HG02588 (cell line): ENCODE measurements around the gene ARHGAP22.

Experiments
- ATAC-seq: cut with Tn5 transposase; IDR thresholded peaks from one replicate; pipeline ENCODE4 v1.9.1; 2021; ENCODE audit warnings: mild to moderate bottlenecking, moderate library complexity; ENCODE audit not compliant: unreplicated experiment

The ARHGAP22 gene

GRCh38 chr10:48517482-48517881 lies 87.4 kb downstream of the ARHGAP22 start:
- ATAC-seq: no peak

- ATAC-seq: no peak
Observed at GRCh38 chr10:48516911-48517310, 88.0 kb downstream of the ARHGAP22 start.

DNA sequence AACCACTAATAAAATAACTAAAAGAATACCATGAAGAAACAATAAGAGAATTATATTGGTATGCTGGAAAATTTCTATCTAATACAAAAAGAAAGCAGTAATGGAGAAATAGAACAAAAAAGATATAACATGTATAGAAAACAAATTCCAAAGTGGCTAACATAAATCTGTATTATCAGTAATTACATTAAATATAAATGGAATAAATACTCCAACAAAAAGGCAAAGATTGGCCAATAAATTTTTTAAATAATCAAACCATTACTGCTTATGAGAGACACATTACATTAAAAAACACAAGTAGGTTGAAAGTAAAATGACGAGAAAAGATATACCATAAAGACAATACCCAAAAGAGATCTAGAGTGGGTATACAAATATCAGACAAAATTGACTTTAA lies 90.0 kb downstream of the ARHGAP22 start:
- no peak for ATAC-seq

GRCh38 chr10:48514255-48514654 lies 90.6 kb downstream of the ARHGAP22 start:
- no peak for ATAC-seq

GRCh38 chr10:48512861-48513260 lies 92.0 kb downstream of the ARHGAP22 start:
- ATAC-seq: no peak

GRCh38 chr10:48511875-48512231 lies 93.0 kb downstream of the ARHGAP22 start:
- no peak for ATAC-seq

DNA sequence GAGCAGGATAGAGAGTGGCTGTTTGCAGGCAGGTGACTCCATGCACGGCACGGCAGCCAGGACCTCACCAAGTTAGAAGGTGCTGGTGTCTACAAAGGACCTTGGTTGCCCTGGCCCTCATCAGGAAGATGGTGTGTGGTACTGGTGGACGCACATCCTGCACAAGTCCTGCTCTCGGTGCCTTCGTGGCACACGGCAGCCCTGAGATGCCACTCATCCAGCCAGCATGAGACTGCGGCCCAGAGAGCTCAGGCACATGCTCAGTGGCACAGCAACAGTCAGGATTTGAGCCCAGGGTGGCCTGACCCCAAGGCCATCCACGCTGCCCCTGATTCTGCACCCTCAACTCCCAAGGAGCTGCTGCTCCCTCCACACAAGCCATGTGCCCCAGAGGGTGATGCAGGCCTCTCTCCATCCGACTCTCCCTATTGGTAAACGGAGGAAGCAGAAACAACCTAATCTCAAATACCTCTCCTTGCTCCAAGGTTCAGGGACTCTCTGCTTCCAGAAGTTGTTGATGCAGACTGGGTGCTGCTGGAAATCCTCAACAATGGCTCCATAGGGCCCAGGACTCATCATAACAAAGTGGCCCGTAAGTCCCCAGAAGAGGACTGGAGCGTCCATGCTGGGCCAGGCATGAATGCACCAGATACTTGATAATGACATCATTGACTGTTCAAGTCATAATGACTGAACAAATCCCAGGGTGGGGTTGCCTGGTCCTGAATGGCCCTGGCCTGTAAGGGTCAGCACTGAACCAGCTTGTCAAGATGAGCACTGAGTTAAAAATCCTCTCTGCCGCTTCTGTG lies 93.6 kb downstream of the ARHGAP22 start:
- no peak for ATAC-seq

GRCh38 chr10:48509974-48510692 lies 94.7 kb downstream of the ARHGAP22 start:
- no peak for ATAC-seq

DNA sequence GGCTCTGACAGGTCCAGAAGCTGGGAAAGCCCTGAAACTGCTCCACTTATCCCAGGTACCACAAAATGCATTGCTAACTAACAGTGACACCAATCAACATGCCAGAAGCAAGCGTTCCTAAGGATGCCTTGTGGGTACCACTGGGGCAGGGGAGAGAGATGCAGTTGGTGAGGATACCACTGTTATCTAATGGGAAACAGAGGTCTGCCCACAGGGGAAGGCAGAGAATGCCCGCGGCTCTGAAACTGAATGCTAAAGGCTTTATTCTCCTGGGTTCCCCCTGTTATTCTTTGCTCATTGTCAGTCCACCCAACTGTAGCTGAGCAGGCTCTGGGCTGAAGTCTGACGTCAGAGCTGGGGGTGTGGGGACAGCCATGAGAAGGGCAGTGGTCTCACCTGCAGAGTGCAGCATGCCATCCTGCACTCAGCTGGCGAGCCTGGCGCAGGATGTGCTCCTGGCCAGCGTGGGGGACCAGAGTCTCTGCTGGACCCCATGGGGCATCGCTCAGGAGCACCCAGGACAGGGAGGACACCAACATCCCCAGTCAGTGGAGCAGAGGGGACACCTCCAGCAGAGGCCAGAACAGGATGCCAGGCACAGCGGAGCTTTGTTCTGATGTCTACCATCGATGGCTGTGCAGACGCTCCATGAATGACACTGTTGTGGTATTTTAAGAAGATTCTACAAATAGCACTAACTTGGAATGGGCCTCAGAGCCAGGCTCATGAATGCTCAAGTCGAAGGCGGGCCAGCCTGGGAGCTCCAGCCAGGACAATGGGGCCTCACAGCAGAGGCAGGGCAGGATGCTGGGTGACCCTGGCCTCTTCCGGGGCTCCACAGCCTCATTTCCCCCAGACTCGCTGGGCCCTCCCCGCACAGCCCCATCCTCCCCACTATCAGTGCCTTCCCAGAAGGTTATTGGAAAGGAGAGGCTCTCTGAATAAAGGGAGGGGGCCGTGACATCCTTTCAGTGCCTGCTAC lies 95.8 kb downstream of the ARHGAP22 start:
- no peak for ATAC-seq

DNA sequence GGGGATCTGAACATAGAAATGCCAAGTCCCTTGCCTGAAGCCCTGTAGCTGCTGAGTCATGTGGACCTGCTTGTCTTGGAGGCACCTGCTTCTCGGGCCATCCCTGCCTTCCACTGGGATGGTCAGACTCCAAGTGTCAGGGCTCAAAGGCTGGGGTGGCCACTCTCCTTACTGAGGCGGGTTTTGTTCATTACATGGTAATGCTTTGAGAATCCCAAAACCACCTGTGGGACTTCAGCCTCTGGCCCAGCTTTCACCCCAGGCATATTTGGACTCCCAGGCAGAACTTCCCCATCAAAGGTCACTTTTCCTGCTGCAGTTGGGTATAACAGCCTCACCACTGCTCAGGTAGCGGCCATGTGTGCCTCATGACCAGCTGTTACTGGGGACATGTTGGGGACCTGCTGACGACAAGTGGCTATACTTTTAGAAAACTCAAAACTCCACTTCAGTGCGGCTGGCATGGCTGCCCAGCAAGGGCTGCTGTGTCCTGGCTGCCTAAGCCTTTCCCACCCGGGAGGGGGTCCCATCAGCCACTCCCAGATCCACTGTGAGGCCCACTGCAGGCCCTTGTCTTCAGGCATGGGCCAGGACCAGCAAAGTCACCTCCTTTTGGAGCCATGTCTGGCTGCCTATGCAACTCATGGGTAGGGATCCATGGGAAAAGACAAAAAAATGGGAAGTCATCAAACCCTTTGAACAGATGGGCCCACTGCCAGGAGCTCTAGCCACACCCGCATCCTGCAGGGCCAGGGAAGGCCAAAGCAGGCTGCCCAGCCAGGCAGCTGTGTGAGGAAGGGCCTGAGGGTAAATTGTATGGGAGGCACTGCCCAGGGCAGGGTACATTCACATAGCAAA lies 96.7 kb downstream of the ARHGAP22 start:
- ATAC-seq: no peak

DNA sequence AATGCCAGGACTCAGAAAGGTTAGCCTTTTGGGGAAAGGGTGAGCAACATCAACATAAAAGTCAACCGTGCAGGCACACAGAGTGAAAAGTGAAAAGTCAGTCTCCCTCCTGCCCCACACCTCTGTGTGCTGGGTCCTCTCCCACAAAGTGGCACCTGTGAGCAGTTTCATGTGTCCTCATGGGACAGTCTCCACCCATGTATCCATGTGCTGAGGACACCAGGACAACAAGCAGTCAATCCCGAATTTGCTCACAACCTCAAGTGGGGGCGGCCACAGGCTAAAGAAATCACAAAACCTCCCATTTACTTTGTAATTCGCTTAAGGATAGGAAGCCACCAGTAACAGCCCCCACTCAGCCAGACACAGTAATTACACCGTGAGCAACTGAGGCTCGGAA lies 97.4 kb downstream of the ARHGAP22 start:
- no peak for ATAC-seq

- no peak for ATAC-seq
Observed at GRCh38 chr10:48506147-48506917, 98.5 kb downstream of the ARHGAP22 start.

- ATAC-seq: no peak
Observed at GRCh38 chr10:48505394-48506112, 99.3 kb downstream of the ARHGAP22 start.

GRCh38 chr10:48504141-48504885 lies 100.6 kb downstream of the ARHGAP22 start:
- ATAC-seq: no peak

- ATAC-seq: no peak
Observed at GRCh38 chr10:48503293-48503911, 101.5 kb downstream of the ARHGAP22 start.

DNA sequence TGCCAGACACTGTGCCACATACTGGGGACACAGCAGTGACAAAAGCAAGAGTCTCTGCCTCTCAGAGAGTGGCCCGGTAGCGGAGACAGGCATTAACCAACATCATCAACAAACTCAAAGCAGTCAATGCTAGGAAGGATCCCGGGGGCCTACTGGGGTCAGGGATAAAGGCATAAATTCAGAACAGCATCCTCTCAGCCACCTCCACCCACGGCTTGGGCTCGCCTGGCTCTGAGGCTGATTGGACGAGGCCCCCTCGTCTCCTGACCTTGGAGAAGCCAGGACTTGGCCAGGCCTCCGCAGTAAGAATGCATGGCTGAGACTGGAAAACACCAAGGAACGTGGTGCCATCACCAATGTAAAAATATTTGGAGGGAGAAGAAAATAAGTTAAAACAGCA lies 102.1 kb downstream of the ARHGAP22 start:
- ATAC-seq: no peak
